ENCODE measurements around the gene PCGF3. TPM values are rescaled to one million over a fixed set of nuclear protein-coding genes. Genes with fewer than 3 reads are reported as not detected.

PCGF3 gene
- total RNA-seq, 4 donors from 2014 or later = 17.7 to 80.6 (median 53.4) TPM

DNA sequence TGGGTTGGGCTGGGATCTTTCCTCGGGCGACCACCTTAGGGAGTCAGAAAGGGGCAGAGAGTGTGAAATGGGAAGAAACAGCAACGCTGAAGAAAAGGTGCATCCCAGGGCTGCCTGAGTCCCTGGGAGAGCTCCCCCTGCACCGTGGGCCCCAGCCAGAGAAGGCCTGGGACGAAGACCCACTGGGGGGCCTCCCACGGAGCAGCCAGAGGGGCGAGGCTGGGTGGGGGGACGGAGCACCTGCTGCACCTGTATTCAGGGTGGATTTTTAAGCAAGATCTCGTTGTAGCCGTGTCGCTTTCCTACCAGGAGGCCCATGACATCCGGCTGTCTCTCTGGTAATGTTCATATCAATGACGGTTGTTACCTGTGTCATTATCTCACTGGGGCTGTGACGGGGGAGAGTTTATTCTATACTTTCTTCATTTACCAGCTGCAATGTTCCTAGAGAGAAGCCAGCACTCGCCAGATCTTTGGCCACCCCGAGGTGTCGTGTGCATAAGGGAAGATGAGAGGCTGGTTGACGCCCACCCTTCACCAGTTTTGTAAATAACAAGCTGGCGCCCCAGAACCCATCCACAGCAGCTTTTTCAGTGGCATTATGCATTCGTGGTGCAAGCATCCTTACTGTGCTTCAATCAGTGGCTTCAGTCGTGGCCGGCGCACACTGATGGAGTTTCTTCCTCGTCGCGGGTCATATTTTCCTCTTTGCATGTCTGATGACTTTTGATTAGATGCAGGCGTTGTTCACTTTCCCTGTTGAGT lies 5.6 kb upstream of the PCGF3 start:
- Histone ChIP-seq H3K36me3 (no peaks in the 10 kb centered on the region), H3K4me3 (no peak overlapping the region), H3K27me3 (no peaks in the 10 kb centered on the region), H3K27ac (no peak overlapping the region), H3K9me3 (no peaks in the 10 kb centered on the region), H3K4me1 (peaks cover 0 to 1% of the 10 kb centered on the region in 2 donors)
- TF ChIP-seq CTCF (IDR thresholded peaks at IDR 0.05) (no peak), POLR2A (IDR thresholded peaks at IDR 0.05) (no peak)
- no peak for DNase-seq
- intact Hi-C loops (cut with DNase I; ENCODE audit: low total_unique reads) = no loop called here

DNA sequence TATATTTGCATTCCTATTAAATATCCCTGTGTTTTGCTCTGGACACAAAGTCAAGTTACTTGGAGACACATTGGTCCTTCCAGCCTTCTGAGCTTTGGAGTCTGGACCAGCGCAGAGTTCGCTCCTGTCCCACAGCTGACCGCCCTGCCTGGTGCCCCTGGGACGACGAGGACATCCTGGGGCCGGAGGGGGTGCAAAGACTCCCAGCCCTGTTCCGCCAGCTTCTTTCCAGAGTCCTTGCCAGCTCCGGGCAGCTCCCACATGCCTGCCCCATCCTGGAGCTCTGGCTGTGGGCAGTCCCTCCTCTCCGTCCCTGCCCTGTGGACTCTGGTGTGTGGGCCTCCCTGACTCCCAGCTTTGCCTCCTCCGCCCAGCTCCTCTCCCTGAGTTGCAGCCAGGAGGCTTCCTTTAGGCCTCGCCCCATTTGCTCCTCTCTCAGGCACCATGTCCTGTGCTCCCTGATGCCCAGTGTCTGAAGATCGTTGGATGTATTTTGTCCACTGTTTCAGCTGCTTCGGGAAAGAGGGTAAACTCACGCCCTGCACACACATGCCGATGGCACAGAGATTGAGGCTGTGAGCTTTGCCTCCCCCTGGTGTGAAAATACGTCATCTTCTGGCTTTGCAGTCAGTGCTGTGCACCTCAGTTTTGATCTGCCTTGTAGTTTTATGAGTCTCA lies 4.9 kb upstream of the PCGF3 start:
- no peak for DNase-seq
- intact Hi-C loops (cut with DNase I; ENCODE audit: low total_unique reads) = no loop called here
- peaks cover 0 to 4% of the 10 kb centered on the region in 2 donors for H3K4me1 ChIP-seq
- H3K4me3 ChIP-seq = no peak overlapping the region
- H3K9me3 ChIP-seq = no peaks in the 10 kb centered on the region
- H3K36me3 ChIP-seq = no peaks in the 10 kb centered on the region
- no peak overlapping the region for H3K27ac ChIP-seq
- no peaks in the 10 kb centered on the region for H3K27me3 ChIP-seq
- no peak for TF ChIP-seq CTCF (IDR thresholded peaks at IDR 0.05)
- TF ChIP-seq POLR2A (IDR thresholded peaks at IDR 0.05) = no peak

- intact Hi-C loops (cut with DNase I; ENCODE audit: low total_unique reads) = no loop called here
- no peak for DNase-seq
These were observed 3.0 kb upstream of the PCGF3 start for GRCh38 chr4:702618-703048.

GRCh38 chr4:703336-704197 lies 2.1 kb upstream of the PCGF3 start:
- no peak for DNase-seq
- no peaks in the 10 kb centered on the region for H3K36me3 ChIP-seq
- TF ChIP-seq CTCF (IDR thresholded peaks at IDR 0.05) (no peak), POLR2A (IDR thresholded peaks at IDR 0.05) (no peak)
- no peak overlapping the region for H3K27ac ChIP-seq
- H3K27me3 ChIP-seq = no peaks in the 10 kb centered on the region
- H3K9me3 ChIP-seq = no peaks in the 10 kb centered on the region
- no peak overlapping the region for H3K4me3 ChIP-seq
- intact Hi-C loops (cut with DNase I; ENCODE audit: low total_unique reads) = no loop called here
- H3K4me1 ChIP-seq = peaks cover 0 to 10% of the 10 kb centered on the region in 2 donors

More at GRCh38 chr4:702618-703048, 3.0 kb upstream of the PCGF3 start:
- no peaks in the 10 kb centered on the region for H3K9me3 ChIP-seq
- no peak for TF ChIP-seq POLR2A (IDR thresholded peaks at IDR 0.05)
- TF ChIP-seq CTCF (IDR thresholded peaks at IDR 0.05) = no peak
- H3K27ac ChIP-seq = no peak overlapping the region
- H3K27me3 ChIP-seq = no peaks in the 10 kb centered on the region
- H3K36me3 ChIP-seq = no peaks in the 10 kb centered on the region
- no peak overlapping the region for H3K4me3 ChIP-seq
- H3K4me1 ChIP-seq = peaks cover 0 to 4% of the 10 kb centered on the region in 2 donors

Data from uterus (tissue), 4 donors.